T-helper 1 cell (primary cell): ENCODE results near the gene USP17L15.
"Not testable (repeated sequence)": the region's sequence is repeated elsewhere in the genome, so short reads cannot be mapped to it uniquely, and the experiment has no call there.

Experiments
- DNase-seq, 5 donors: peaks; one replicate each; pipeline ENCODE4 v3.0.0-alpha.2; 2012 to 2020
- total RNA-seq, 4 donors: gene quantifications; one replicate each; lab custom pipeline; 2026; lab: John Stamatoyannopoulos, UW

USP17L15 gene, protein sequence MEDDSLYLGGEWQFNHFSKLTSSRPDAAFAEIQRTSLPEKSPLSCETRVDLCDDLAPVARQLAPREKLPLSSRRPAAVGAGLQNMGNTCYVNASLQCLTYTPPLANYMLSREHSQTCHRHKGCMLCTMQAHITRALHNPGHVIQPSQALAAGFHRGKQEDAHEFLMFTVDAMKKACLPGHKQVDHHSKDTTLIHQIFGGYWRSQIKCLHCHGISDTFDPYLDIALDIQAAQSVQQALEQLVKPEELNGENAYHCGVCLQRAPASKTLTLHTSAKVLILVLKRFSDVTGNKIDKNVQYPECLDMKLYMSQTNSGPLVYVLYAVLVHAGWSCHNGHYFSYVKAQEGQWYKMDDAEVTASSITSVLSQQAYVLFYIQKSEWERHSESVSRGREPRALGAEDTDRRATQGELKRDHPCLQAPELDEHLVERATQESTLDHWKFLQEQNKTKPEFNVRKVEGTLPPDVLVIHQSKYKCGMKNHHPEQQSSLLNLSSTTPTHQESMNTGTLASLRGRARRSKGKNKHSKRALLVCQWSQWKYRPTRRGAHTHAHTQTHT
- total RNA-seq, result 0 reads per million in 4 donors

DNA sequence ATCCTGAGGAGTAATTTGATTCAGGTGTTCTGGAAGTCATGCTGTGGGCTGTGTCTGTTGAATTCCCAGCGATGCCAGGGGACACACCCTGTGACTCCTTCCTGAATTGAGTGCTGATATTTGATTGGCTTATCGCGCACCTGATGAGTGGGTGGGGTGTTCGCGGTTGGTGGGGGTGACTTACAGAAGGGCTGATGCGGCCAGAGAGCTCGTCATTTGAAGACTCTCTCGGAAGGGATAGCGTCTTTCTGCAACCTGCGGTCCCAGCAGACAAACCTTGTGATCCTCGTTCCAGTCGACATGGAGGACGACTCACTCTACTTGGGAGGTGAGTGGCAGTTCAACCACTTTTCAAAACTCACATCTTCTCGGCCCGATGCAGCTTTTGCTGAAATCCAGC is at the start of gene USP17L15:
USP17L15 (plus strand) TSS at position 301 of the 400 bp plus-strand sequence; CDS start at position 301, 0 bp downstream.
- not testable (repeated sequence) for DNase-seq

DNA sequence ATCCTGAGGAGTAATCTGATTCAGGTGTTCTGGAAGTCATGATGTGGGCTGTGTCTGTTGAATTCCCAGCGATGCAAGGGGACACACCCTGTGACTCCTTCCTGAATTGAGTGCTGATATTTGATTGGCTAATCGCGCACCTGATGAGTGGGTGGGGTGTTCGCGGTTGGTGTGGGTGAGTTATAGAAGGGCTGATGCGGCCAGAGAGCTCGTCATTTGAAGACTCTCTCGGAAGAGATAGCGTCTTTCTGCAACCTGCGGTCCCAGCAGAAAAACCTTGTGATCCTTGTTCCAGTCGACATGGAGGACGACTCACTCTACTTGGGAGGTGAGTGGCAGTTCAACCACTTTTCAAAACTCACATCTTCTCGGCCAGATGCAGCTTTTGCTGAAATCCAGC is 23.8 kb upstream of the USP17L15 start, which contains the start of gene USP17L10:
USP17L10 (plus strand) TSS at position 301 of the 400 bp plus-strand sequence; CDS start at position 301, 0 bp downstream.
- not testable (repeated sequence) for DNase-seq

DNA sequence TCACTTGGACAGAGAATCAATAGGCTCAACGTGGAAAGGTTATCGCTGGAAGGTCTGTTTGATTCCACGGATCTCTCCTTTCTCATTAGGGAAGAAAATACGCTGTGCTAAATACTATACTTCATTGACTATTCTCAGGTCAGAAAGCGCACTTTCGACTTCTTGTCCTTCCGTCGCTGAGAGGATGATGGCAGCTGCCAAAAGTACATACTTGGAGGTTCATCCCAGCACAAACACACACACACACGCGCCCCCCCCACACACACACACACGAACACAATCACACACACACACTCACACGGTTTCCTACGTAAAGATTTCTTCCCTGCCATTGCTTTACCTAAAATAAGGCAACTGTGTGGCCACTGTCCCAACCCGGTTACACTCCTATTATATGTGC is 19.5 kb upstream of the USP17L15 start:
- DNase-seq, result not testable (repeated sequence)

DNA sequence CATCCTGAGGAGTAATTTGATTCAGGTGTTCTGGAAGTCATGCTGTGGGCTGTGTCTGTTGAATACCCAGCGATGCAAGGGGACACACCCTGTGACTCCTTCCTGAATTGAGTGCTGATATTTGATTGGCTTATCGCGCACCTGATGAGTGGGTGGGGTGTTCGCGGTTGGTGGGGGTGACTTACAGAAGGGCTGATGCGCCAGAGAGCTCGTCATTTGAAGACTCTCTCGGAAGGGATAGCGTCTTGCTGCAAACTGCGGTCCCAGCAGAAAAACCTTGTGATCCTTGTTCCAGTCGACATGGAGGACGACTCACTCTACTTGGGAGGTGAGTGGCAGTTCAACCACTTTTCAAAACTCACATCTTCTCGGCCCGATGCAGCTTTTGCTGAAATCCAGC is 19.1 kb upstream of the USP17L15 start, which contains the start of gene USP17L11:
USP17L11 (plus strand) TSS at position 301 of the 400 bp plus-strand sequence; CDS start at position 301, 0 bp downstream.
- not testable (repeated sequence) for DNase-seq

DNA sequence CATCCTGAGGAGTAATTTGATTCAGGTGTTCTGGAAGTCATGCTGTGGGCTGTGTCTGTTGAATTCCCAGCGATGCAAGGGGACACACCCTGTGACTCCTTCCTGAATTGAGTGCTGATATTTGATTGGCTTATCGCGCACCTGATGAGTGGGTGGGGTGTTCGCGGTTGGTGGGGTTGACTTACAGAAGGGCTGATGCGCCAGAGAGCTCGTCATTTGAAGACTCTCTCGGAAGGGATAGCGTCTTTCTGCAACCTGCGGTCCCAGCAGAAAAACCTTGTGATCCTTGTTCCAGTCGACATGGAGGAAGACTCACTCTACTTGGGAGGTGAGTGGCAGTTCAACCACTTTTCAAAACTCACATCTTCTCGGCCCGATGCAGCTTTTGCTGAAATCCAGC is 14.3 kb upstream of the USP17L15 start, which contains the start of gene USP17L12:
USP17L12 (plus strand) TSS at position 301 of the 400 bp plus-strand sequence; CDS start at position 301, 0 bp downstream.
- not testable (repeated sequence) for DNase-seq

DNA sequence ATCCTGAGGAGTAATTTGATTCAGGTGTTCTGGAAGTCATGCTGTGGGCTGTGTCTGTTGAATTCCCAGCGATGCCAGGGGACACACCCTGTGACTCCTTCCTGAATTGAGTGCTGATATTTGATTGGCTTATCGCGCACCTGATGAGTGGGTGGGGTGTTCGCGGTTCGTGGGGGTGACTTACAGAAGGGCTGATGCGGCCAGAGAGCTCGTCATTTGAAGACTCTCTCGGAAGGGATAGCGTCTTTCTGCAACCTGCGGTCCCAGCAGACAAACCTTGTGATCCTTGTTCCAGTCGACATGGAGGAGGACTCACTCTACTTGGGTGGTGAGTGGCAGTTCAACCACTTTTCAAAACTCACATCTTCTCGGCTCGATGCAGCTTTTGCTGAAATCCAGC is 9.6 kb upstream of the USP17L15 start, which contains the start of gene USP17L13:
USP17L13 (plus strand) TSS at position 301 of the 400 bp plus-strand sequence; CDS start at position 301, 0 bp downstream.
- DNase-seq, result not testable (repeated sequence)

DNA sequence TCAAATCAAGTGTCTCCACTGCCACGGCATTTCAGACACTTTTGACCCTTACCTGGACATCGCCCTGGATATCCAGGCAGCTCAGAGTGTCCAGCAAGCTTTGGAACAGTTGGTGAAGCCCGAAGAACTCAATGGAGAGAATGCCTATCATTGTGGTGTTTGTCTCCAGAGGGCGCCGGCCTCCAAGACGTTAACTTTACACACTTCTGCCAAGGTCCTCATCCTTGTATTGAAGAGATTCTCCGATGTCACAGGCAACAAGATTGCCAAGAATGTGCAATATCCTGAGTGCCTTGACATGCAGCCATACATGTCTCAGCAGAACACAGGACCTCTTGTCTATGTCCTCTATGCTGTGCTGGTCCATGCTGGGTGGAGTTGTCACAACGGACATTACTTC is 3.9 kb upstream of the USP17L15 start:
- DNase-seq, result not testable (repeated sequence)

DNA sequence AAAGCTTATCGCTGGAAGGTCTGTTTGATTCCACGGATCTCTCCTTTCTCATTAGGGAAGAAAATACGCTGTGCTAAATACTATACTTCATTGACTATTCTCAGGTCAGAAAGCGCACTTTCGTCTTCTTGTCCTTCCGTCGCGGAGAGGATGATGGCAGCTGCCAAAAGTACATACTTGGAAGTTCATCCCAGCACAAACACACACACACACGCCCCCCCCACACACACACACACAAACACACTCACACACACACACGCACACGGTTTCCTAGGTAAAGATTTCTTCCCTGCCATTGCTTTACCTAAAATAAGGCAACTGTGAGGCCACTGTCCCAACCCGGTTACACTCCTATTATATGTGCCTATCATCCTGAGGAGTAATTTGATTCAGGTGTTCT is 4.3 kb downstream of the USP17L15 start:
- DNase-seq, result not testable (repeated sequence)

DNA sequence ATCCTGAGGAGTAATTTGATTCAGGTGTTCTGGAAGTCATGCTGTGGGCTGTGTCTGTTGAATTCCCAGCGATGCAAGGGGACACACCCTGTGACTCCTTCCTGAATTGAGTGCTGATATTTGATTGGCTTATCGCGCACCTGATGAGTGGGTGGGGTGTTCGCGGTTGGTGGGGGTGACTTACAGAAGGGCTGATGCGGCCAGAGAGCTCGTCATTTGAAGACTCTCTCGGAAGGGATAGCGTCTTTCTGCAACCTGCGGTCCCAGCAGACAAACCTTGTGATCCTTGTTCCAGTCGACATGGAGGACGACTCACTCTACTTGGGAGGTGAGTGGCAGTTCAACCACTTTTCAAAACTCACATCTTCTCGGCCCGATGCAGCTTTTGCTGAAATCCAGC is 9.4 kb downstream of the USP17L15 start, which contains the start of gene USP17L17:
USP17L17 (plus strand) TSS at position 301 of the 400 bp plus-strand sequence; CDS start at position 301, 0 bp downstream.
- not testable (repeated sequence) for DNase-seq

DNA sequence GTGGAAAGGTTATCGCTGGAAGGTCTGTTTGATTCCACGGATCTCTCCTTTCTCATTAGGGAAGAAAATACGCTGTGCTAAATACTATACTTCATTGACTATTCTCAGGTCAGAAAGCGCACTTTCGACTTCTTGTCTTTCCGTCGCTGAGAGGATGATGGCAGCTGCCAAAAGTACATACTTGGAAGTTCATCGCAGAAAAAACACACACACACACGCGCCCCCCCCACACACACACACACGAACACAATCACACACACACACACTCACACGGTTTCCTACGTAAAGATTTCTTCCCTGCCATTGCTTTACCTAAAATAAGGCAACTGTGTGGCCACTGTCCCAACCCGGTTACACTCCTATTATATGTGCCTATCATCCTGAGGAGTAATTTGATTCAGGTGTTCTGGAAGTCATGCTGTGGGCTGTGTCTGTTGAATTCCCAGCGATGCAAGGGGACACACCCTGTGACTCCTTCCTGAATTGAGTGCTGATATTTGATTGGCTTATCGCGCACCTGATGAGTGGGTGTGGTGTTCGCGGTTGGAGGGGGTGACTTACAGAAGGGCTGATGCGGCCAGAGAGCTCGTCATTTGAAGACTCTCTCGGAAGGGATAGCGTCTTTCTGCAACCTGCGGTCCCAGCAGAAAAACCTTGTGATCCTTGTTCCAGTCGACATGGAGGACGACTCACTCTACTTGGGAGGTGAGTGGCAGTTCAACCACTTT is 13.9 kb downstream of the USP17L15 start, which contains the start of gene USP17L18:
USP17L18 (plus strand) TSS at position 678 of the 728 bp plus-strand sequence; CDS start at position 678, 0 bp downstream.
- peak in 2 of 5 donors; percentile 1 to 7 for DNase-seq

DNA sequence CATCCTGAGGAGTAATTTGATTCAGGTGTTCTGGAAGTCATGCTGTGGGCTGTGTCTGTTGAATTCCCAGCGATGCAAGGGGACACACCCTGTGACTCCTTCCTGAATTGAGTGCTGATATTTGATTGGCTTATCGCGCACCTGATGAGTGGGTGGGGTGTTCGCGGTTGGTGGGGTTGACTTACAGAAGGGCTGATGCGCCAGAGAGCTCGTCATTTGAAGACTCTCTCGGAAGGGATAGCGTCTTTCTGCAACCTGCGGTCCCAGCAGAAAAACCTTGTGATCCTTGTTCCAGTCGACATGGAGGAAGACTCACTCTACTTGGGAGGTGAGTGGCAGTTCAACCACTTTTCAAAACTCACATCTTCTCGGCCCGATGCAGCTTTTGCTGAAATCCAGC is 18.9 kb downstream of the USP17L15 start, which contains the start of gene USP17L19:
USP17L19 (plus strand) TSS at position 301 of the 400 bp plus-strand sequence; CDS start at position 301, 0 bp downstream.
- not testable (repeated sequence) for DNase-seq

DNA sequence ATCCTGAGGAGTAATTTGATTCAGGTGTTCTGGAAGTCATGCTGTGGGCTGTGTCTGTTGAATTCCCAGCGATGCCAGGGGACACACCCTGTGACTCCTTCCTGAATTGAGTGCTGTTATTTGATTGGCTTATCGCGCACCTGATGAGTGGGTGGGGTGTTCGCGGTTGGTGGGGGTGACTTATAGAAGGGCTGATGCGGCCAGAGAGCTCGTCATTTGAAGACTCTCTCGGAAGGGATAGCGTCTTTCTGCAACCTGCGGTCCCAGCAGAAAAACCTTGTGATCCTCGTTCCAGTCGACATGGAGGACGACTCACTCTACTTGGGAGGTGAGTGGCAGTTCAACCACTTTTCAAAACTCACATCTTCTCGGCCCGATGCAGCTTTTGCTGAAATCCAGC is 23.6 kb downstream of the USP17L15 start, which contains the start of gene USP17L20:
USP17L20 (plus strand) TSS at position 301 of the 400 bp plus-strand sequence; CDS start at position 301, 0 bp downstream.
- not testable (repeated sequence) for DNase-seq

DNA sequence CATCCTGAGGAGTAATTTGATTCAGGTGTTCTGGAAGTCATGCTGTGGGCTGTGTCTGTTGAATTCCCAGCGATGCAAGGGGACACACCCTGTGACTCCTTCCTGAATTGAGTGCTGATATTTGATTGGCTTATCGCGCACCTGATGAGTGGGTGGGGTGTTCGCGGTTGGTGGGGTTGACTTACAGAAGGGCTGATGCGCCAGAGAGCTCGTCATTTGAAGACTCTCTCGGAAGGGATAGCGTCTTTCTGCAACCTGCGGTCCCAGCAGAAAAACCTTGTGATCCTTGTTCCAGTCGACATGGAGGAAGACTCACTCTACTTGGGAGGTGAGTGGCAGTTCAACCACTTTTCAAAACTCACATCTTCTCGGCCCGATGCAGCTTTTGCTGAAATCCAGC is 28.4 kb downstream of the USP17L15 start, which contains the start of gene USP17L21:
USP17L21 (plus strand) TSS at position 301 of the 400 bp plus-strand sequence; CDS start at position 301, 0 bp downstream.
- DNase-seq, result not testable (repeated sequence)

DNA sequence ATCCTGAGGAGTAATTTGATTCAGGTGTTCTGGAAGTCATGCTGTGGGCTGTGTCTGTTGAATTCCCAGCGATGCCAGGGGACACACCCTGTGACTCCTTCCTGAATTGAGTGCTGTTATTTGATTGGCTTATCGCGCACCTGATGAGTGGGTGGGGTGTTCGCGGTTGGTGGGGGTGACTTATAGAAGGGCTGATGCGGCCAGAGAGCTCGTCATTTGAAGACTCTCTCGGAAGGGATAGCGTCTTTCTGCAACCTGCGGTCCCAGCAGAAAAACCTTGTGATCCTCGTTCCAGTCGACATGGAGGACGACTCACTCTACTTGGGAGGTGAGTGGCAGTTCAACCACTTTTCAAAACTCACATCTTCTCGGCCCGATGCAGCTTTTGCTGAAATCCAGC is 33.1 kb downstream of the USP17L15 start, which contains the start of gene USP17L22:
USP17L22 (plus strand) TSS at position 301 of the 400 bp plus-strand sequence; CDS start at position 301, 0 bp downstream.
- DNase-seq, result not testable (repeated sequence)

DNA sequence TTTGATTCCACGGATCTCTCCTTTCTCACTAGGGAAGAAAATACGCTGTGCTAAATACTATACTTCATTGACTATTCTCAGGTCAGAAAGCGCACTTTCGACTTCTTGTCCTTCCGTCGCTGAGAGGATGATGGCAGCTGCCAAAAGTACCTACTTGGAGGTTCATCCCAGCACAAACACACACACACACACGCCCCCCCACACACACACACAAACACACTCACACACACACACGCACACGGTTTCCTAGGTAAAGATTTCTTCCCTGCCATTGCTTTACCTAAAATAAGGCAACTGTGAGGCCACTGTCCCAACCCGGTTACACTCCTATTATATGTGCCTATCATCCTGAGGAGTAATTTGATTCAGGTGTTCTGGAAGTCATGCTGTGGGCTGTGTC is 37.5 kb downstream of the USP17L15 start:
- DNase-seq, result peak in 4 of 5 donors; percentile 3 to 21 (median 8)
